ENCODE data around the gene TAF5L. TPM values are rescaled to one million over a fixed set of nuclear protein-coding genes. Genes with fewer than 3 reads are reported as not detected.
A peak's percentile ranks its signal among the peaks of the same experiment; 100 is the strongest.

Gene TAF5L
- total and polyA plus RNA-seq, 8 donors = 0.29 to 33.8 (median 8.8) TPM

DNA sequence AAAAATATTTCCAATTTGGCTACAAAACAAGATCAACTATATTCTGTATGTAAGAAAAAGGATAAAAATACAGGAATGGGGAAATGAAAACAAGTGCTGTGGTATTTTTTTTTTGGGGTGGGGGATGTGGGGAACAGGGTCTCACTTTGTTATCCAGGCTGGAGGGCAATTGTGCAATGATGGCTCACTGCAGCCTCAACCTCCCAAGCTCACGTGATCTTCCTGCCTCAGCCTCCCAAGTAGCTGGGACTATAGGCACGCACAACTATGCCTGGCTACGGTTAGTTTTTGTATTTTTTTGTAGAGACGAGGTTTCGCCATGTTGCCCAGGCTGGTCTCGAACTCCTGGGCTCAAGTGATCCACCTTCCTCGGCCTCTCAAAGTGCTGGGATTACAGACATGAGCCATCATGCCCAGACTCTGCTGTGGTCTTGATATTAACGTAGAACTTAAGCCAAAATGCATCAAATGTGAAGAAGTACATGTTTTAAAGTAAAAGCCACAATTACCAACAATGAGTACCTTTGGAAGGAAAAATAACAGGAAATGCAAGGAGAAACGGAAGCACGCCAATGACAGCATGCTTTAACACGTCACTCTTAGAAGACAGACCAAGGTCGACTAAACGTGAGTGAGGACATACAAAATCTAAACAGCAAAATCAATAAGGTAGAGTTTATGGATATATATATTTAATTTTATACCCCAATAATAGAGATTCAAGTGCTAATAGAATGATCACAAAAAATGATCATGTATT lies 58.6 kb downstream of the TAF5L start:
- intact Hi-C loops (cut with DNase I; ENCODE audit: low total_unique reads) = no loop called here
- DNase-seq = no peak
- 72 to 84% (median 78%) methylated on average over 13 of the region's 13 CpGs for WGBS, 5 donors
- H3K27me3 ChIP-seq = no peaks in the 10 kb centered on the region
- H3K4me3 ChIP-seq = no peak overlapping the region
- H3K9me3 ChIP-seq = no peaks in the 10 kb centered on the region
- H3K27ac ChIP-seq = no peak overlapping the region
- TF ChIP-seq, protein P1, sequence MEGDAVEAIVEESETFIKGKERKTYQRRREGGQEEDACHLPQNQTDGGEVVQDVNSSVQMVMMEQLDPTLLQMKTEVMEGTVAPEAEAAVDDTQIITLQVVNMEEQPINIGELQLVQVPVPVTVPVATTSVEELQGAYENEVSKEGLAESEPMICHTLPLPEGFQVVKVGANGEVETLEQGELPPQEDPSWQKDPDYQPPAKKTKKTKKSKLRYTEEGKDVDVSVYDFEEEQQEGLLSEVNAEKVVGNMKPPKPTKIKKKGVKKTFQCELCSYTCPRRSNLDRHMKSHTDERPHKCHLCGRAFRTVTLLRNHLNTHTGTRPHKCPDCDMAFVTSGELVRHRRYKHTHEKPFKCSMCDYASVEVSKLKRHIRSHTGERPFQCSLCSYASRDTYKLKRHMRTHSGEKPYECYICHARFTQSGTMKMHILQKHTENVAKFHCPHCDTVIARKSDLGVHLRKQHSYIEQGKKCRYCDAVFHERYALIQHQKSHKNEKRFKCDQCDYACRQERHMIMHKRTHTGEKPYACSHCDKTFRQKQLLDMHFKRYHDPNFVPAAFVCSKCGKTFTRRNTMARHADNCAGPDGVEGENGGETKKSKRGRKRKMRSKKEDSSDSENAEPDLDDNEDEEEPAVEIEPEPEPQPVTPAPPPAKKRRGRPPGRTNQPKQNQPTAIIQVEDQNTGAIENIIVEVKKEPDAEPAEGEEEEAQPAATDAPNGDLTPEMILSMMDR (IDR thresholded peaks at IDR 0.05) = no peak
- TF ChIP-seq POLR2AphosphoS5 (IDR thresholded peaks at IDR 0.05) (no peak), EP300 (IDR thresholded peaks at IDR 0.05) (no peak), POLR2A (IDR thresholded peaks at IDR 0.05) (no peak)
- peaks cover 0 to 18% (median 8%) of the 10 kb centered on the region in 4 donors for H3K4me1 ChIP-seq
- H3K36me3 ChIP-seq = no peaks in the 10 kb centered on the region

DNA sequence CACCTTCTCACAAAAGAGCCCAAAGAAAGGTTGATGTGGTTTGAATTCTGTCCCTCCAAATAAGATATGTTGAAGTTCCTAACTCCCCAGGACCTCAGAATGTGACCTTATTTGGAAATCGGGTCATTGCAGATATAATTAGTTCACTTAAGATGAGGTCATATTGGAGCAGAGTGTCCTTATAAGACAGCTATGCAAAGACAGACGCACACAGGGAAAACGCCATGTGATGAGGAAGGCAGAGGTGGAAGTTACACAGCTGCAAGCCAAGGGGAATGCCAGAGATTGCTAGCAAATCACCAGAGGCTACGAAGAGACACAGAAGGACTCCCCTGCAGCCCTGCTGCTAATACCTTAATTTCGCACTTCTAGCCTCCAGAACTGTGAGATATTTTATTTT lies 62.2 kb downstream of the TAF5L start:
- intact Hi-C loops (cut with DNase I; ENCODE audit: low total_unique reads) = loop anchor here (5.0 kb wide), 1 partner anchor 64 kb away; the partner anchor contains the start of genes TAF5L and URB2
- peak overlapping the region in 4 of 5 donors; percentile 26 to 85 (median 70) for H3K27ac ChIP-seq

DNA sequence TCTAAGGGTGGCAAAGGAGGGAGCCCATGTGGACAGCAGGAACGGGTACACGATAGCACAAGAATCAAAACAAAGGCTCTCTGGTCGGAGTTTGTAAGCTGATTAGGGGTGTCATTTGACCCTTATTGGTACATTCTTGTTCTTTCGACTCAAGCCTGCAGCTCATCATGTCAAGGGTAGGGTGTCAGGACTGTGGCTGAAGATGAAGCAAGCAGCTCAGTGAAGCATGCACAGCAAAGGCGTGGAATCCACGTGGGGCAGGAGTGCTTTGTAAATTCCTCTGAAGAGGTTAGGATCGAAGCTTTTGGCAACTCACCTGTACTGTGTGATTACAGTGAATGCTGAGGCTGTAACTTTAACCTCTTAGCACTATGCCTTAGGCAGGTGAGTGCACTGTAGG lies 62.7 kb downstream of the TAF5L start:
- H3K4me1 ChIP-seq = peaks cover 5 to 17% (median 8%) of the 10 kb centered on the region in 4 donors
- intact Hi-C loops (cut with DNase I; ENCODE audit: low total_unique reads) = loop anchor here (5.0 kb wide), 1 partner anchor 64 kb away; the partner anchor contains the start of genes TAF5L and URB2
- H3K4me3 ChIP-seq = no peak overlapping the region
- DNase-seq = no peak
- TF ChIP-seq, protein P1 (IDR thresholded peaks at IDR 0.05) = no peak
- no peak for TF ChIP-seq EP300 (IDR thresholded peaks at IDR 0.05)
- TF ChIP-seq POLR2AphosphoS5 (IDR thresholded peaks at IDR 0.05) = no peak
- TF ChIP-seq POLR2A (IDR thresholded peaks at IDR 0.05) = no peak
- peak overlapping the region in 4 of 5 donors; percentile 26 to 85 (median 70) for H3K27ac ChIP-seq
- no peaks in the 10 kb centered on the region for H3K27me3 ChIP-seq
- no peaks in the 10 kb centered on the region for H3K9me3 ChIP-seq
- no peaks in the 10 kb centered on the region for H3K36me3 ChIP-seq
- WGBS, 5 donors = 34 to 53% (median 41%) methylated on average over 7 of the region's 7 CpGs

More for the DNA sequence above, 62.2 kb downstream of the TAF5L start:
- Histone ChIP-seq H3K9me3 (no peaks in the 10 kb centered on the region), H3K27me3 (no peaks in the 10 kb centered on the region), H3K36me3 (no peaks in the 10 kb centered on the region), H3K4me3 (peak overlapping the region in 1 of 4 donors; percentile 6), H3K4me1 (peaks cover 5 to 17% (median 8%) of the 10 kb centered on the region in 4 donors)
- DNase-seq = peak in 1 of 2 donors; percentile 59
- WGBS, 5 donors = 46 to 68% (median 67%) methylated on average over 5 of the region's 5 CpGs
- peak; percentile 40 to 92 (median 71) for TF ChIP-seq POLR2AphosphoS5 (IDR thresholded peaks at IDR 0.05)
- peak; percentile 72 for TF ChIP-seq EP300 (IDR thresholded peaks at IDR 0.05)
- TF ChIP-seq, protein P1 (IDR thresholded peaks at IDR 0.05) = no peak
- no peak for TF ChIP-seq POLR2A (IDR thresholded peaks at IDR 0.05)

DNA sequence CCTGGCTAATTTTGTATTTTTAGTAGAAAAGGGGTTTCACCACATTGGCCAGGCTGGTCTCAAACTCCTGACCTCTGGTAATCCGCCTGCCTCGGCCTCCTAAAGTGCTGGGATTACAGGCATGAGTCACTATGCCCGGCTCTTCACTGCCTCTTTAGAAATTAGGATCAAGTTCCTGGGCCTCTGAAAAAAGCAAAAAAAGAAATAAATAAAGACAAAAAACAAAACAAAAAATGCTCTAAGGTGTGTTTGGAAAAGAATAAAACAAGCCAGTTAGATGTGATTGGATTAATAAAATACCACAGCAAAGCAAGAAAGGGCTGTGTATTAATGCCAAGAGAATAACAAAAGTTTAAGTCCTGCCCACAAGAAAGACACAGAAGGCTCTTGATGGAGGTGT lies 63.2 kb downstream of the TAF5L start:
- Histone ChIP-seq H3K27me3 (no peaks in the 10 kb centered on the region), H3K36me3 (no peaks in the 10 kb centered on the region), H3K27ac (peak overlapping the region in 4 of 5 donors; percentile 26 to 85 (median 70)), H3K9me3 (no peaks in the 10 kb centered on the region), H3K4me3 (no peak overlapping the region), H3K4me1 (peaks cover 5 to 20% (median 10%) of the 10 kb centered on the region in 4 donors)
- WGBS, 5 donors = 68 to 82% (median 74%) methylated on average over 3 of the region's 3 CpGs
- intact Hi-C loops (cut with DNase I; ENCODE audit: low total_unique reads) = loop anchor here (5.0 kb wide), 1 partner anchor 65 kb away; the partner anchor contains the start of genes TAF5L and URB2
- TF ChIP-seq POLR2AphosphoS5 (IDR thresholded peaks at IDR 0.05) = no peak
- no peak for TF ChIP-seq POLR2A (IDR thresholded peaks at IDR 0.05)
- no peak for TF ChIP-seq EP300 (IDR thresholded peaks at IDR 0.05)
- TF ChIP-seq, protein P1 (IDR thresholded peaks at IDR 0.05) = no peak
- no peak for DNase-seq
